BE2C (cell line): ENCODE data around the gene PMIS2.

Experiments
- DNase-seq: peaks from one replicate; pipeline ENCODE4 v3.0.0-alpha.2; 2020
- H3K27me3 ChIP-seq: fragments of 250-450 bp; sonication (Bioruptor Pico); 2 replicates; pipeline ENCODE4 v1.5.1; 2020; ENCODE audit warnings: mild to moderate bottlenecking
- H3K36me3 ChIP-seq: fragments of 250-450 bp; sonication (Bioruptor Pico); 2 replicates; pipeline ENCODE4 v1.5.1; 2020; ENCODE audit warnings: mild to moderate bottlenecking
- H3K4me1 ChIP-seq: fragments of 250-450 bp; sonication (Bioruptor Pico); 2 replicates; pipeline ENCODE4 v1.5.1; 2020
- H3K4me3 ChIP-seq: 2 replicates; pipeline ENCODE4 v1.5.1; 2011; ENCODE audit warnings: low read depth, low read length
- H3K9me3 ChIP-seq: fragments of 250-450 bp; sonication (Bioruptor Pico); 2 replicates; pipeline ENCODE4 v1.5.1; 2020
- TF ChIP-seq, protein P1 (sequence below): IDR thresholded peaks from 2 replicates; pipeline ENCODE4 v1.5.1; 2012; ENCODE audit warnings: mild to moderate bottlenecking, low read depth, low read length

PMIS2 gene

GRCh38 chr19:35569281-35569781, 16.6 kb upstream of the PMIS2 start:
- H3K36me3 ChIP-seq = no peaks in the 10 kb centered on the region
- DNase-seq = no peak
- H3K4me1 ChIP-seq = no peaks in the 10 kb centered on the region
- H3K27me3 ChIP-seq = peaks cover 15% of the 10 kb centered on the region; the same call in 1 of the 2 replicates
- no peak overlapping the region for H3K4me3 ChIP-seq
- no peaks in the 10 kb centered on the region for H3K9me3 ChIP-seq
- TF ChIP-seq, protein P1, sequence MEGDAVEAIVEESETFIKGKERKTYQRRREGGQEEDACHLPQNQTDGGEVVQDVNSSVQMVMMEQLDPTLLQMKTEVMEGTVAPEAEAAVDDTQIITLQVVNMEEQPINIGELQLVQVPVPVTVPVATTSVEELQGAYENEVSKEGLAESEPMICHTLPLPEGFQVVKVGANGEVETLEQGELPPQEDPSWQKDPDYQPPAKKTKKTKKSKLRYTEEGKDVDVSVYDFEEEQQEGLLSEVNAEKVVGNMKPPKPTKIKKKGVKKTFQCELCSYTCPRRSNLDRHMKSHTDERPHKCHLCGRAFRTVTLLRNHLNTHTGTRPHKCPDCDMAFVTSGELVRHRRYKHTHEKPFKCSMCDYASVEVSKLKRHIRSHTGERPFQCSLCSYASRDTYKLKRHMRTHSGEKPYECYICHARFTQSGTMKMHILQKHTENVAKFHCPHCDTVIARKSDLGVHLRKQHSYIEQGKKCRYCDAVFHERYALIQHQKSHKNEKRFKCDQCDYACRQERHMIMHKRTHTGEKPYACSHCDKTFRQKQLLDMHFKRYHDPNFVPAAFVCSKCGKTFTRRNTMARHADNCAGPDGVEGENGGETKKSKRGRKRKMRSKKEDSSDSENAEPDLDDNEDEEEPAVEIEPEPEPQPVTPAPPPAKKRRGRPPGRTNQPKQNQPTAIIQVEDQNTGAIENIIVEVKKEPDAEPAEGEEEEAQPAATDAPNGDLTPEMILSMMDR = no peak

DNA sequence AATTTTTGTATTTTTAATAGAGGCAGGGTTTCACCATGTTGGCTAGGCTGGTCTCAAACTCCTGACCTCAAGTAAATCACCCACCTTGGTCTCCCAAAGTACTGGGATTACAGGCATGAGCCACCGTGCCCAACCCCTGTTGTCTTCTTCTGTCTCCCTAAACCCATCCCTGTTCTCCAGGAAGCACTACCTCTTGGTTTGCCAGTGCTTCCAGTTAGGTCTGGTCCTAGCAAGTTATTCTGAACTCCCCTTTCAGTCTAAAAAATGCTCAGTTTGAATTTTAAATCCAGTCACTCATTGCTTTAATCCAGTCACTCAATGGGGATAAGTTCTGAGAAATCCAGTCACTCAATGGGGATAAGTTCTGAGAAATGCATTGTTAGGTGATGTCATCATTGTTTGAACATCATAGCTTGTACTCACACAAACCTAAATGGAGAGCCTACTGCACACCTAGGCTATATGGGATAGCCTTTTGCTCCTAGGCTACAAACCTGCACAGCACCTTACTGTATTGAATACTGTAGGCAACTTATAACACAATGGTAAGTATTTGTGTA, 14.5 kb upstream of the PMIS2 start:
- no peak for DNase-seq
- Histone ChIP-seq H3K4me1 (no peaks in the 10 kb centered on the region), H3K9me3 (no peaks in the 10 kb centered on the region; the same call in 1 of the 2 replicates), H3K36me3 (no peaks in the 10 kb centered on the region), H3K4me3 (no peak overlapping the region), H3K27me3 (peaks cover 12% of the 10 kb centered on the region; the same call in 1 of the 2 replicates)
- TF ChIP-seq, protein P1 = no peak

DNA sequence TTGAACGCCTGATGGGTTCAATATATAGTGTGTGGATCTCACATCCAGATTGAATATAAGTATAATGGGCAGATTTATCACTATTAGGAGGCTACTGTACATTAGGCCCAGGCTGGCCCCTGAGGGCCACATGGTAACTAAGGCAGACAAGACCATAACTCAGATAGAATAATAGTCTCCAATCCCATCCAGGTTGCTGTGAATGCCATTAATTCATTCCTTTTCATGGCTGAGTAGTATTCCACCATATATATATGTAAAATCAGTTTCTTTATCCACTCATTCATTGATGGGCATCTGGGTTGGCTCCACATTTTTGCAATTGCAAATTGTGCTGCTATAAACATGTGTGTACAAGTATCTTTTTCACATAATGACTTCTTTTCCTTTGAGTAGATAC, 8.1 kb upstream of the PMIS2 start:
- H3K9me3 ChIP-seq = no peaks in the 10 kb centered on the region; the same call in none of the 2 replicates
- H3K4me1 ChIP-seq = no peaks in the 10 kb centered on the region
- no peaks in the 10 kb centered on the region for H3K36me3 ChIP-seq
- TF ChIP-seq, protein P1 = no peak
- no peak for DNase-seq
- peaks cover 4% of the 10 kb centered on the region; the same call in 1 of the 2 replicates for H3K27me3 ChIP-seq
- no peak overlapping the region for H3K4me3 ChIP-seq

GRCh38 chr19:35578707-35579106, 7.3 kb upstream of the PMIS2 start:
- Histone ChIP-seq H3K9me3 (no peaks in the 10 kb centered on the region; the same call in none of the 2 replicates), H3K27me3 (peaks cover 4% of the 10 kb centered on the region; the same call in 1 of the 2 replicates), H3K4me1 (no peaks in the 10 kb centered on the region), H3K4me3 (no peak overlapping the region), H3K36me3 (no peaks in the 10 kb centered on the region)
- TF ChIP-seq, protein P1 = no peak
- no peak for DNase-seq

DNA sequence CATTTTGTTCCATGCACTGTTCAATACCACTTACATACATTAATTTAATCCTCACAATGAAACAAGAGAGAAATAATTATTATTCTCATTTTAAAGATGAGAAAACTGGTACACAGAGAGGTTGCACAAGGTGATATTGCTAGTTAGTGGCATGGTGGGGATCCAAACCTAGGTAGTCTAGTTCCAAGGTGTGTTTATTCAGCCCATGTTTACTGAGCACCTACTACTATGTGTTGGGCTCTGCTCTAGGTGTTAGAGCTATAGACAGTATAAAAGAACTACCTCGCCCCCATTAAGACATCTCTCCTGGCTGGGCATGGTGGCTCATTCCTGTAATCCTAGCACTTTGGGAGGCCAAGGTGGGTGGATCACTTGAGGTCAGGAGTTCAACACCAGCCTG, 3.2 kb upstream of the PMIS2 start:
- H3K36me3 ChIP-seq = no peaks in the 10 kb centered on the region
- DNase-seq = no peak
- TF ChIP-seq, protein P1 = no peak
- no peaks in the 10 kb centered on the region for H3K4me1 ChIP-seq
- no peak overlapping the region for H3K4me3 ChIP-seq
- H3K9me3 ChIP-seq = no peaks in the 10 kb centered on the region; the same call in 1 of the 2 replicates
- H3K27me3 ChIP-seq = peaks cover 7% of the 10 kb centered on the region; the same call in 1 of the 2 replicates

DNA sequence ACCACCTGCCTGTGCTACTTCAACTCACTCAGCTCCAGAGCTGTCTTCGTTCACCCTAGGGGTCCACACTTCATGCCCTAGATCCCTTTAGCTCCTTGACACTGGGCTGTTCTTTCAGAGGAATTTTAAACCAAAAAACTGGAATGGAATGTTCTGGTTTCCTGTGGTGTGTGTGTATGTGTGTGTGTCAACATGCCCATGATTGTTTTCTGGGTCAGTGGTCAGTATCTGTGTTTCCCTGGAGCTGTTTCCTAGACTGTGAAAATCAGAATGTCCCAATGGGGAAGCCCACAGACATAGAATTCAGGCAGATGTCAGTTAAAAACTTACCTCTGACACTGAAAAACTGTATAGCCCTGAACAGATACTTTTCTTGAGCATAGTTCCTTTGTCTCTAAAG, 1.3 kb downstream of the PMIS2 start:
- TF ChIP-seq, protein P1 = no peak
- H3K4me3 ChIP-seq = no peak overlapping the region
- no peaks in the 10 kb centered on the region for H3K4me1 ChIP-seq
- 0 out of 2 replicates have a peak, but pooled peaks cover 3% of the 10 kb centered on the region for H3K27me3 ChIP-seq
- no peak for DNase-seq
- H3K36me3 ChIP-seq = no peaks in the 10 kb centered on the region
- H3K9me3 ChIP-seq = no peaks in the 10 kb centered on the region
